Measurements from ENCODE around the gene CDIP1.

Gene CDIP1

GRCh38 chr16:4505356-4506147 is 33.0 kb downstream of the CDIP1 start:
- Histone ChIP-seq H3K9ac (ENCODE audit: low read depth, low read length) (no peak overlapping the region), H3K27ac (ENCODE audit: low read length) (no peak overlapping the region), H4K20me1 (ENCODE audit: insufficient read depth, low read length) (peaks cover 20% of the 10 kb centered on the region), H2AFZ (ENCODE audit: low read depth, low read length) (no peak overlapping the region), H3K27me3 (ENCODE audit: insufficient read depth, low read length, poor library complexity) (no peaks in the 10 kb centered on the region), H3K4me1 (ENCODE audit: insufficient read depth, low read length) (no peaks in the 10 kb centered on the region), H3K36me3 (ENCODE audit: insufficient read depth, low read length) (peaks cover 49% of the 10 kb centered on the region), H3K79me2 (ENCODE audit: insufficient read depth, low read length) (peaks cover 15% of the 10 kb centered on the region; the same call in 1 of the 2 replicates), H3K4me3 (ENCODE audit: low read depth in 1 of 2, low read length in 2 of 2) (no peak overlapping the region), H3K4me2 (ENCODE audit: insufficient read depth, low read length) (no peak overlapping the region), H3K9me3 (ENCODE audit: insufficient read depth, low read length, severe bottlenecking) (no peaks in the 10 kb centered on the region)
- DNase-seq (no peak), ATAC-seq (ENCODE audit: insufficient read depth, low read depth) (no peak)
- TF ChIP-seq CTCF (IDR thresholded peaks at IDR 0.05; ENCODE audit: borderline replicate concordance, extremely low read depth, low read length, poor library complexity, severe bottlenecking) (no peak), EZH2 (IDR thresholded peaks at IDR 0.05; ENCODE audit: borderline replicate concordance, low read depth, low read length, severe bottlenecking) (no peak)

- H4K20me1 ChIP-seq (ENCODE audit: insufficient read depth, low read length) = peaks cover 27% of the 10 kb centered on the region
- no peaks in the 10 kb centered on the region for H3K4me1 ChIP-seq (ENCODE audit: insufficient read depth, low read length)
- H3K4me3 ChIP-seq (ENCODE audit: low read depth in 1 of 2, low read length in 2 of 2) = no peak overlapping the region
- no peak overlapping the region for H3K27ac ChIP-seq (ENCODE audit: low read length)
- no peak for TF ChIP-seq EZH2 (IDR thresholded peaks at IDR 0.05; ENCODE audit: borderline replicate concordance, low read depth, low read length, severe bottlenecking)
- TF ChIP-seq CTCF (IDR thresholded peaks at IDR 0.05; ENCODE audit: borderline replicate concordance, extremely low read depth, low read length, poor library complexity, severe bottlenecking) = no peak
- H3K9ac ChIP-seq (ENCODE audit: low read depth, low read length) = no peak overlapping the region
- H3K79me2 ChIP-seq (ENCODE audit: insufficient read depth, low read length) = peaks cover 15% of the 10 kb centered on the region; the same call in 1 of the 2 replicates
- ATAC-seq (ENCODE audit: insufficient read depth, low read depth) (no peak), DNase-seq (no peak)
- no peak overlapping the region for H2AFZ ChIP-seq (ENCODE audit: low read depth, low read length)
- no peak overlapping the region for H3K4me2 ChIP-seq (ENCODE audit: insufficient read depth, low read length)
- peaks cover 15% of the 10 kb centered on the region for H3K36me3 ChIP-seq (ENCODE audit: insufficient read depth, low read length)
- H3K27me3 ChIP-seq (ENCODE audit: insufficient read depth, low read length, poor library complexity) = no peaks in the 10 kb centered on the region
- no peaks in the 10 kb centered on the region for H3K9me3 ChIP-seq (ENCODE audit: insufficient read depth, low read length, severe bottlenecking)
Observed at GRCh38 chr16:4501071-4501478, 37.5 kb downstream of the CDIP1 start.

GRCh38 chr16:4500272-4500671 is 38.3 kb downstream of the CDIP1 start:
- Histone ChIP-seq H3K9me3 (ENCODE audit: insufficient read depth, low read length, severe bottlenecking) (no peaks in the 10 kb centered on the region), H3K4me3 (ENCODE audit: low read depth in 1 of 2, low read length in 2 of 2) (no peak overlapping the region), H3K4me1 (ENCODE audit: insufficient read depth, low read length) (no peaks in the 10 kb centered on the region), H3K27me3 (ENCODE audit: insufficient read depth, low read length, poor library complexity) (no peaks in the 10 kb centered on the region), H3K27ac (ENCODE audit: low read length) (no peak overlapping the region), H2AFZ (ENCODE audit: low read depth, low read length) (no peak overlapping the region), H3K79me2 (ENCODE audit: insufficient read depth, low read length) (peaks cover 20% of the 10 kb centered on the region; the same call in 1 of the 2 replicates), H4K20me1 (ENCODE audit: insufficient read depth, low read length) (peaks cover 25% of the 10 kb centered on the region), H3K4me2 (ENCODE audit: insufficient read depth, low read length) (no peak overlapping the region), H3K9ac (ENCODE audit: low read depth, low read length) (no peak overlapping the region), H3K36me3 (ENCODE audit: insufficient read depth, low read length) (peaks cover 9% of the 10 kb centered on the region; the same call in 1 of the 2 replicates)
- ATAC-seq (ENCODE audit: insufficient read depth, low read depth) (no peak), DNase-seq (no peak)
- TF ChIP-seq CTCF (IDR thresholded peaks at IDR 0.05; ENCODE audit: borderline replicate concordance, extremely low read depth, low read length, poor library complexity, severe bottlenecking) (no peak), EZH2 (IDR thresholded peaks at IDR 0.05; ENCODE audit: borderline replicate concordance, low read depth, low read length, severe bottlenecking) (no peak)

Measured in DND-41 (cell line).